ENCODE measurements around the gene IGSF3. TPM values are rescaled to one million over a fixed set of nuclear protein-coding genes. Genes with fewer than 3 reads are reported as not detected.
"Not testable (repeated sequence)": the region's sequence is repeated elsewhere in the genome, so short reads cannot be mapped to it uniquely, and the experiment has no call there.

The IGSF3 gene
- total and polyA plus RNA-seq, 2 of the 13 experiments (the other 11 are each of a cell fraction or from before 2014, with no cell fraction given) = 0.11 to 0.16 TPM

- POLR2A ChIA-PET; H3K4me1 ChIP-seq (ENCODE audit: insufficient read depth, low read length); H4K20me1 ChIP-seq (ENCODE audit: insufficient read depth, low read length); in situ Hi-C loops (cut with HindIII; ENCODE audit: extremely low pct_ligation_motif_present, low pct_unique_long_range_greater_than_20kb); BruUV-seq (replicated peaks); FAIRE-seq; H3K27me3 ChIP-seq (ENCODE audit: control insufficient read depth in 1 of 2, insufficient read depth in 2 of 2, low read length in 2 of 2); H3K4me2 ChIP-seq (ENCODE audit: low read depth, low read length); H3K27ac ChIP-seq (ENCODE audit: extremely low read length, insufficient read depth, low read length); DNase-seq (ENCODE audit: low spot score); intact Hi-C loops (cut with micrococcal nuclease; ENCODE audit: unreplicated experiment); CTCF ChIA-PET (ENCODE audit: low intra/inter-chr PET ratio, low total read pairs); H2AFZ ChIP-seq (ENCODE audit: low read length); H3K4me3 ChIP-seq (replicated peaks in 1 of 3; ENCODE audit: insufficient read depth in 1 of 3, low read depth in 2 of 3, low read length in 3 of 3); H3K9me3 ChIP-seq (ENCODE audit: low read length); H3K9ac ChIP-seq (ENCODE audit: insufficient read depth, low read depth, low read length); H3K36me3 ChIP-seq (replicated peaks in 1 of 2; ENCODE audit: control insufficient read depth in 1 of 2, insufficient read depth in 2 of 2, low read length in 2 of 2); ATAC-seq; H3K79me2 ChIP-seq (ENCODE audit: insufficient read depth, low read length): not testable (repeated sequence)
- 87% methylated on average over 3 of the region's 21 CpGs for WGBS (ENCODE audit: low lambda C conversion rate)
These were observed 63.9 kb downstream of the IGSF3 start for GRCh38 chr1:116603646-116604045.

DNA sequence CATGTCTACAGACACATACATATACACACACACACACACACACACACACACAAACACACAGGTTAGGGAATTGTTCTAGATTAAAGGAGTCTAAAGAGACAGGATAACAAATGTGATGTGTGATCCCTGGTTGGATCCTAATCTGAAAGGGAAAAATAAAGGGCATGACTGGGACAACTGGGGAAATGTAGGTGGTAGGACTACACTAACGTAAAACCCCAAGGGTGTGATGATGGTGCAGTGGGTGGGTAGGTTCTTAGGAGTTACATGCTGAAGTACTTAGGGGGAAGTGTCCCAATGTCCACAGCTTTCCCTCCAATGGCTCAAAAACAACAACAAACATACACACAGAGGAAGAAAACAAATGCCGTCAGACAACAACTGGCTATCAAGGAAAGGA, 68.2 kb downstream of the IGSF3 start:
- H3K4me1 ChIP-seq (ENCODE audit: insufficient read depth, low read length); CTCF ChIA-PET (ENCODE audit: low intra/inter-chr PET ratio, low total read pairs); H3K27ac ChIP-seq (ENCODE audit: extremely low read length, insufficient read depth, low read length); H3K27me3 ChIP-seq (ENCODE audit: control insufficient read depth in 1 of 2, insufficient read depth in 2 of 2, low read length in 2 of 2); H3K4me2 ChIP-seq (ENCODE audit: low read depth, low read length); in situ Hi-C loops (cut with HindIII; ENCODE audit: extremely low pct_ligation_motif_present, low pct_unique_long_range_greater_than_20kb); ATAC-seq; H3K79me2 ChIP-seq (ENCODE audit: insufficient read depth, low read length); H3K4me3 ChIP-seq (replicated peaks in 1 of 3; ENCODE audit: insufficient read depth in 1 of 3, low read depth in 2 of 3, low read length in 3 of 3); POLR2A ChIA-PET; H4K20me1 ChIP-seq (ENCODE audit: insufficient read depth, low read length); DNase-seq (ENCODE audit: low spot score); H3K36me3 ChIP-seq (replicated peaks in 1 of 2; ENCODE audit: control insufficient read depth in 1 of 2, insufficient read depth in 2 of 2, low read length in 2 of 2); H3K9ac ChIP-seq (ENCODE audit: insufficient read depth, low read depth, low read length); intact Hi-C loops (cut with micrococcal nuclease; ENCODE audit: unreplicated experiment); H3K9me3 ChIP-seq (ENCODE audit: low read length); BruUV-seq (replicated peaks); H2AFZ ChIP-seq (ENCODE audit: low read length): not testable (repeated sequence)
- 69% methylated on average over 2 of the region's 2 CpGs for WGBS (ENCODE audit: low lambda C conversion rate)
- FAIRE-seq = peak; percentile 8

- ATAC-seq; POLR2A ChIA-PET; CTCF ChIA-PET (ENCODE audit: low intra/inter-chr PET ratio, low total read pairs); H3K36me3 ChIP-seq (replicated peaks in 1 of 2; ENCODE audit: control insufficient read depth in 1 of 2, insufficient read depth in 2 of 2, low read length in 2 of 2); FAIRE-seq; H3K4me1 ChIP-seq (ENCODE audit: insufficient read depth, low read length); H3K27me3 ChIP-seq (ENCODE audit: control insufficient read depth in 1 of 2, insufficient read depth in 2 of 2, low read length in 2 of 2); H3K4me3 ChIP-seq (replicated peaks in 1 of 3; ENCODE audit: insufficient read depth in 1 of 3, low read depth in 2 of 3, low read length in 3 of 3); H3K4me2 ChIP-seq (ENCODE audit: low read depth, low read length); H3K9me3 ChIP-seq (ENCODE audit: low read length); in situ Hi-C loops (cut with HindIII; ENCODE audit: extremely low pct_ligation_motif_present, low pct_unique_long_range_greater_than_20kb); DNase-seq (ENCODE audit: low spot score); H4K20me1 ChIP-seq (ENCODE audit: insufficient read depth, low read length); H3K79me2 ChIP-seq (ENCODE audit: insufficient read depth, low read length); H2AFZ ChIP-seq (ENCODE audit: low read length); H3K27ac ChIP-seq (ENCODE audit: extremely low read length, insufficient read depth, low read length); H3K9ac ChIP-seq (ENCODE audit: insufficient read depth, low read depth, low read length); BruUV-seq (replicated peaks); intact Hi-C loops (cut with micrococcal nuclease; ENCODE audit: unreplicated experiment): not testable (repeated sequence)
- WGBS (ENCODE audit: low lambda C conversion rate) = 43% methylated on average over 8 of the region's 11 CpGs
These were observed 69.0 kb downstream of the IGSF3 start for GRCh38 chr1:116598420-116599036.

DNA sequence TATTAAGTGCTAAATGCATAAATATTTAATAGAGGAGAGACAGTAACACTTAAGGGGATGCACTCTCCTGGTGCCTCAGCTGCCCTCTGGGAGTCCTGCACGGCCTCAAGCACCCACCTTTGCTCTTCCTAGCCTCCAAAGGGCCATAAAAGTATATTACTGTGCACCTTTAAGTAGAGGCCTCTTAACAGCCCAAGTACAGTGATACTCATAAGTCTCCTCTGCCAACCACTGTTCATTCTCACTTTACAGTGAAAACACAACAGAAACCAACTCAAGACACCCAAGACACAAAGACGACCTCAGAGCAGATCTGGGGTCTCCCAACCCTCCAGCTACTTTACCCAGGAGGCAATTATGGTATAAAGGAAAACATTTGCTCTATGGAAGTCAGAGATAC, 70.1 kb downstream of the IGSF3 start:
- BruUV-seq (replicated peaks); POLR2A ChIA-PET; H3K27ac ChIP-seq (ENCODE audit: extremely low read length, insufficient read depth, low read length); ATAC-seq; H3K9me3 ChIP-seq (ENCODE audit: low read length); H3K79me2 ChIP-seq (ENCODE audit: insufficient read depth, low read length); H3K4me1 ChIP-seq (ENCODE audit: insufficient read depth, low read length); H3K4me3 ChIP-seq (replicated peaks in 1 of 3; ENCODE audit: insufficient read depth in 1 of 3, low read depth in 2 of 3, low read length in 3 of 3); DNase-seq (ENCODE audit: low spot score); intact Hi-C loops (cut with micrococcal nuclease; ENCODE audit: unreplicated experiment); H3K27me3 ChIP-seq (ENCODE audit: control insufficient read depth in 1 of 2, insufficient read depth in 2 of 2, low read length in 2 of 2); H3K4me2 ChIP-seq (ENCODE audit: low read depth, low read length); FAIRE-seq; CTCF ChIA-PET (ENCODE audit: low intra/inter-chr PET ratio, low total read pairs); in situ Hi-C loops (cut with HindIII; ENCODE audit: extremely low pct_ligation_motif_present, low pct_unique_long_range_greater_than_20kb); H2AFZ ChIP-seq (ENCODE audit: low read length); H4K20me1 ChIP-seq (ENCODE audit: insufficient read depth, low read length); H3K36me3 ChIP-seq (replicated peaks in 1 of 2; ENCODE audit: control insufficient read depth in 1 of 2, insufficient read depth in 2 of 2, low read length in 2 of 2); H3K9ac ChIP-seq (ENCODE audit: insufficient read depth, low read depth, low read length): not testable (repeated sequence)
- 4% methylated on average over 2 of the region's 2 CpGs for WGBS (ENCODE audit: low lambda C conversion rate)
